LNCaP clone FGC (cell line): Measurements from ENCODE around the gene LENG8.

Experiments
- DNase-seq: peaks from one replicate; pipeline ENCODE4 v3.0.0-alpha.2; 2011; ENCODE audit warnings: low read depth
- H3K4me3 ChIP-seq: 2 replicates; pipeline ENCODE4 v1.5.1; 2011; ENCODE audit warnings: mild to moderate bottlenecking, low read depth, low read length, control low read depth
- CTCF ChIP-seq: IDR thresholded peaks from 2 replicates; pipeline ENCODE4 v1.5.1; 2012; ENCODE audit warnings: mild to moderate bottlenecking; ENCODE audit not compliant: control insufficient read depth, insufficient read depth; ENCODE audit errors: extremely low read depth

The LENG8 gene

GRCh38 chr19:54411033-54411432 lies 38.0 kb upstream of the LENG8 start:
- no peak overlapping the region for H3K4me3 ChIP-seq
- no peak for TF ChIP-seq CTCF
- no peak for DNase-seq

- no peak overlapping the region for H3K4me3 ChIP-seq
- no peak for TF ChIP-seq CTCF
- no peak for DNase-seq
These were observed 36.1 kb upstream of the LENG8 start for GRCh38 chr19:54412877-54413276.

- DNase-seq, result no peak
- no peak overlapping the region for H3K4me3 ChIP-seq
- TF ChIP-seq CTCF, result no peak
These were observed 34.8 kb upstream of the LENG8 start for GRCh38 chr19:54414156-54414555.

GRCh38 chr19:54415208-54415900 lies 33.6 kb upstream of the LENG8 start, which contains the start of gene TTYH1:
TTYH1 (plus strand) TSS chr19:54415464; CDS start chr19:54415553, 89 bp downstream.
- H3K4me3 ChIP-seq, result no peak within 1 kb of the TSS
- DNase-seq, result no peak
- TF ChIP-seq CTCF, result no peak

- no peak for TF ChIP-seq CTCF
- H3K4me3 ChIP-seq, result no peak overlapping the region
- no peak for DNase-seq
These were observed 32.9 kb upstream of the LENG8 start for GRCh38 chr19:54415901-54416673.

- no peak overlapping the region for H3K4me3 ChIP-seq
- no peak for TF ChIP-seq CTCF
- no peak for DNase-seq
These were observed 32.1 kb upstream of the LENG8 start for GRCh38 chr19:54416695-54417491.
